MM.1S (cell line): ENCODE data around the gene KDELR1.

Experiments
- EZH2 ChIP-seq: fragments of 300-600 bp; sonication (generic); optimal IDR thresholded peaks from 2 replicates; pipeline ENCODE3; 2017; ENCODE audit warnings: low read depth, mild to moderate bottlenecking, antibody characterized with exemption, low read length, mixed read lengths
- EZH2phosphoT487 ChIP-seq: fragments of 300-600 bp; sonication (generic); IDR thresholded peaks from 2 replicates; pipeline ENCODE4 v1.6.1; 2018; ENCODE audit warnings: antibody characterized with exemption, low read length
- TF ChIP-seq, protein P1 (sequence below): fragments of 300-600 bp; sonication (generic); IDR thresholded peaks from 2 replicates; pipeline ENCODE4 v1.5.1; 2016; ENCODE audit warnings: antibody characterized with exemption, low read length, mixed read lengths

- TF ChIP-seq, protein P1, sequence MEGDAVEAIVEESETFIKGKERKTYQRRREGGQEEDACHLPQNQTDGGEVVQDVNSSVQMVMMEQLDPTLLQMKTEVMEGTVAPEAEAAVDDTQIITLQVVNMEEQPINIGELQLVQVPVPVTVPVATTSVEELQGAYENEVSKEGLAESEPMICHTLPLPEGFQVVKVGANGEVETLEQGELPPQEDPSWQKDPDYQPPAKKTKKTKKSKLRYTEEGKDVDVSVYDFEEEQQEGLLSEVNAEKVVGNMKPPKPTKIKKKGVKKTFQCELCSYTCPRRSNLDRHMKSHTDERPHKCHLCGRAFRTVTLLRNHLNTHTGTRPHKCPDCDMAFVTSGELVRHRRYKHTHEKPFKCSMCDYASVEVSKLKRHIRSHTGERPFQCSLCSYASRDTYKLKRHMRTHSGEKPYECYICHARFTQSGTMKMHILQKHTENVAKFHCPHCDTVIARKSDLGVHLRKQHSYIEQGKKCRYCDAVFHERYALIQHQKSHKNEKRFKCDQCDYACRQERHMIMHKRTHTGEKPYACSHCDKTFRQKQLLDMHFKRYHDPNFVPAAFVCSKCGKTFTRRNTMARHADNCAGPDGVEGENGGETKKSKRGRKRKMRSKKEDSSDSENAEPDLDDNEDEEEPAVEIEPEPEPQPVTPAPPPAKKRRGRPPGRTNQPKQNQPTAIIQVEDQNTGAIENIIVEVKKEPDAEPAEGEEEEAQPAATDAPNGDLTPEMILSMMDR = no peak
- TF ChIP-seq EZH2phosphoT487 (no peak), EZH2 (no peak)
Measured at GRCh38 chr19:48385461-48386087, 5.8 kb downstream of the KDELR1 start.
